Measurements from ENCODE around the gene TEX12. TPM values are rescaled to one million over a fixed set of nuclear protein-coding genes. Genes with fewer than 3 reads are reported as not detected.
"Not testable (repeated sequence)": the region's sequence is repeated elsewhere in the genome, so short reads cannot be mapped to it uniquely, and the experiment has no call there.

TEX12 gene
- total and polyA plus RNA-seq, 5 donors from 2014 or later = 0.44 to 0.67 TPM; not detected in 3

- not testable (repeated sequence) for H3K4me1 ChIP-seq (ENCODE audit: control insufficient read depth, insufficient read depth, low read length, poor library complexity, severe bottlenecking); H3K4me3 Mint-ChIP-seq; H3K9me3 ChIP-seq (ENCODE audit: control insufficient read depth in 2 of 2, low read length in 2 of 2); DNase-seq; H3K36me3 Mint-ChIP-seq; H3K4me1 Mint-ChIP-seq; H3K36me3 ChIP-seq (ENCODE audit: control insufficient read depth, insufficient read depth, low read length); ATAC-seq (ENCODE audit: low read depth in 2 of 2); H3K27ac ChIP-seq (ENCODE audit: insufficient read depth, low read length, poor library complexity, severe bottlenecking); H3K4me3 ChIP-seq (ENCODE audit: low read depth, low read length); H3K9me3 Mint-ChIP-seq; H3K27ac Mint-ChIP-seq; H3K27me3 ChIP-seq (ENCODE audit: control insufficient read depth, insufficient read depth, low read length)
- H3K27me3 Mint-ChIP-seq = peaks cover 24% of the 10 kb centered on the region
Observed at GRCh38 chr11:112199101-112199500, 31.9 kb downstream of the TEX12 start.

- no peaks in the 10 kb centered on the region for H3K4me1 Mint-ChIP-seq
- peaks cover 8% of the 10 kb centered on the region for H3K36me3 Mint-ChIP-seq
- peaks cover 0 to 9% (median 0%) of the 10 kb centered on the region in 7 donors for H3K9me3 Mint-ChIP-seq
- peaks cover 24% of the 10 kb centered on the region for H3K27me3 Mint-ChIP-seq
- no peak overlapping the region for H3K27ac ChIP-seq (ENCODE audit: insufficient read depth, low read length, poor library complexity, severe bottlenecking)
- no peak overlapping the region for H3K4me3 Mint-ChIP-seq
- H3K4me3 ChIP-seq (ENCODE audit: low read depth, low read length) = no peak overlapping the region
- H3K4me1 ChIP-seq (ENCODE audit: control insufficient read depth, insufficient read depth, low read length, poor library complexity, severe bottlenecking) = no peaks in the 10 kb centered on the region
- peaks cover 5% of the 10 kb centered on the region for H3K27me3 ChIP-seq (ENCODE audit: control insufficient read depth, insufficient read depth, low read length)
- ATAC-seq (ENCODE audit: low read depth in 2 of 2) (no peak), DNase-seq (no peak)
- no peaks in the 10 kb centered on the region for H3K36me3 ChIP-seq (ENCODE audit: control insufficient read depth, insufficient read depth, low read length)
- H3K9me3 ChIP-seq (ENCODE audit: control insufficient read depth in 2 of 2, low read length in 2 of 2) = no peaks in the 10 kb centered on the region
- no peak overlapping the region for H3K27ac Mint-ChIP-seq
Observed at GRCh38 chr11:112200252-112200651, 33.1 kb downstream of the TEX12 start.

GRCh38 chr11:112206071-112206470, 38.9 kb downstream of the TEX12 start:
- Mint-ChIP-seq H3K36me3 (peaks cover 5% of the 10 kb centered on the region), H3K27me3 (peaks cover 25% of the 10 kb centered on the region)
- no peaks in the 10 kb centered on the region for H3K9me3 ChIP-seq (ENCODE audit: control insufficient read depth in 2 of 2, low read length in 2 of 2)

DNA sequence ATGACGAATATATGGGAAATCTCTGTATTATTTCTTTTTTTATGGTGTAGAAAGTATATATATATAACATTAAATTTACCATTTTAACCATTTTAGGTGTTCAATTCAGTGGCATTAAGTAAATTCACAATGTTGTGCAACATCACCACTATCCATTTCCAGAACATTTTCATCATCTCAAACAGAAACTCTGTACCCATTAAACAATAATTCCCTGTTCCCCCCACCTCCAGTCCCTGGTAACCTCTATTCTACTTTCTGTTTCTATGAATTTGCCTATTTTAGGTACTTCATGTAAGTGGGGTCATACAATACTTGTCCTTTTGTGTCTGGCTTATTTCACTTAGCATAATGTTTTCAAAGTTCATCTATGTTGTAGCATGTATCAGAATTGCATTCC, 43.7 kb downstream of the TEX12 start:
- no peak overlapping the region for H3K4me3 Mint-ChIP-seq
- Histone ChIP-seq H3K9me3 (ENCODE audit: control insufficient read depth in 2 of 2, low read length in 2 of 2) (no peaks in the 10 kb centered on the region), H3K4me3 (ENCODE audit: low read depth, low read length) (no peak overlapping the region)

More at GRCh38 chr11:112206071-112206470, 38.9 kb downstream of the TEX12 start:
- Mint-ChIP-seq H3K27ac (no peak overlapping the region), H3K4me3 (no peak overlapping the region), H3K9me3 (peaks cover 0 to 2% (median 0%) of the 10 kb centered on the region in 7 donors), H3K4me1 (peaks cover 0 to 1% (median 0%) of the 10 kb centered on the region in 4 donors)
- DNase-seq = no peak
- ATAC-seq (ENCODE audit: low read depth in 2 of 2) = no peak
- peaks cover 6% of the 10 kb centered on the region for H3K27me3 ChIP-seq (ENCODE audit: control insufficient read depth, insufficient read depth, low read length)
- no peak overlapping the region for H3K27ac ChIP-seq (ENCODE audit: insufficient read depth, low read length, poor library complexity, severe bottlenecking)
- H3K36me3 ChIP-seq (ENCODE audit: control insufficient read depth, insufficient read depth, low read length) = no peaks in the 10 kb centered on the region
- no peak overlapping the region for H3K4me3 ChIP-seq (ENCODE audit: low read depth, low read length)
- H3K4me1 ChIP-seq (ENCODE audit: control insufficient read depth, insufficient read depth, low read length, poor library complexity, severe bottlenecking) = no peaks in the 10 kb centered on the region

GRCh38 chr11:112211536-112211935, 44.4 kb downstream of the TEX12 start:
- DNase-seq = no peak
- peaks cover 30% of the 10 kb centered on the region for H3K27me3 Mint-ChIP-seq
- Histone ChIP-seq H3K27ac (ENCODE audit: insufficient read depth, low read length, poor library complexity, severe bottlenecking) (no peak overlapping the region), H3K4me3 (ENCODE audit: low read depth, low read length) (no peak overlapping the region), H3K9me3 (ENCODE audit: control insufficient read depth in 2 of 2, low read length in 2 of 2) (no peaks in the 10 kb centered on the region), H3K36me3 (ENCODE audit: control insufficient read depth, insufficient read depth, low read length) (no peaks in the 10 kb centered on the region), H3K27me3 (ENCODE audit: control insufficient read depth, insufficient read depth, low read length) (peaks cover 11% of the 10 kb centered on the region), H3K4me1 (ENCODE audit: control insufficient read depth, insufficient read depth, low read length, poor library complexity, severe bottlenecking) (peaks cover 9% of the 10 kb centered on the region)
- H3K36me3 Mint-ChIP-seq = no peaks in the 10 kb centered on the region
- H3K9me3 Mint-ChIP-seq = no peaks in the 10 kb centered on the region
- H3K4me1 Mint-ChIP-seq = peaks cover 0 to 10% (median 3%) of the 10 kb centered on the region in 4 donors
- peak overlapping the region in 1 of 3 donors; percentile 18 for H3K27ac Mint-ChIP-seq
- no peak overlapping the region for H3K4me3 Mint-ChIP-seq
- ATAC-seq (ENCODE audit: low read depth in 2 of 2) = no peak

More for the DNA sequence above, 43.7 kb downstream of the TEX12 start:
- ATAC-seq (ENCODE audit: low read depth in 2 of 2) (no peak), DNase-seq (no peak)
- Mint-ChIP-seq H3K36me3 (no peaks in the 10 kb centered on the region), H3K9me3 (no peaks in the 10 kb centered on the region), H3K27ac (no peak overlapping the region), H3K27me3 (peaks cover 28% of the 10 kb centered on the region), H3K4me1 (peaks cover 0 to 10% (median 3%) of the 10 kb centered on the region in 4 donors)
- no peak overlapping the region for H3K27ac ChIP-seq (ENCODE audit: insufficient read depth, low read length, poor library complexity, severe bottlenecking)
- H3K36me3 ChIP-seq (ENCODE audit: control insufficient read depth, insufficient read depth, low read length) = no peaks in the 10 kb centered on the region
- H3K4me1 ChIP-seq (ENCODE audit: control insufficient read depth, insufficient read depth, low read length, poor library complexity, severe bottlenecking) = peaks cover 9% of the 10 kb centered on the region
- H3K27me3 ChIP-seq (ENCODE audit: control insufficient read depth, insufficient read depth, low read length) = peaks cover 11% of the 10 kb centered on the region

GRCh38 chr11:112212290-112212689, 45.1 kb downstream of the TEX12 start:
- H3K4me1 ChIP-seq (ENCODE audit: control insufficient read depth, insufficient read depth, low read length, poor library complexity, severe bottlenecking) = peaks cover 9% of the 10 kb centered on the region
- peaks cover 11% of the 10 kb centered on the region for H3K27me3 ChIP-seq (ENCODE audit: control insufficient read depth, insufficient read depth, low read length)
- ATAC-seq (ENCODE audit: low read depth in 2 of 2) = no peak
- no peak overlapping the region for H3K27ac ChIP-seq (ENCODE audit: insufficient read depth, low read length, poor library complexity, severe bottlenecking)
- H3K27me3 Mint-ChIP-seq = peaks cover 26% of the 10 kb centered on the region
- no peak overlapping the region for H3K27ac Mint-ChIP-seq
- no peak overlapping the region for H3K4me3 ChIP-seq (ENCODE audit: low read depth, low read length)
- H3K4me3 Mint-ChIP-seq = no peak overlapping the region
- no peaks in the 10 kb centered on the region for H3K9me3 ChIP-seq (ENCODE audit: control insufficient read depth in 2 of 2, low read length in 2 of 2)
- DNase-seq = no peak
- H3K9me3 Mint-ChIP-seq = no peaks in the 10 kb centered on the region
- H3K4me1 Mint-ChIP-seq = peaks cover 0 to 10% (median 3%) of the 10 kb centered on the region in 4 donors
- no peaks in the 10 kb centered on the region for H3K36me3 ChIP-seq (ENCODE audit: control insufficient read depth, insufficient read depth, low read length)
- H3K36me3 Mint-ChIP-seq = no peaks in the 10 kb centered on the region

DNA sequence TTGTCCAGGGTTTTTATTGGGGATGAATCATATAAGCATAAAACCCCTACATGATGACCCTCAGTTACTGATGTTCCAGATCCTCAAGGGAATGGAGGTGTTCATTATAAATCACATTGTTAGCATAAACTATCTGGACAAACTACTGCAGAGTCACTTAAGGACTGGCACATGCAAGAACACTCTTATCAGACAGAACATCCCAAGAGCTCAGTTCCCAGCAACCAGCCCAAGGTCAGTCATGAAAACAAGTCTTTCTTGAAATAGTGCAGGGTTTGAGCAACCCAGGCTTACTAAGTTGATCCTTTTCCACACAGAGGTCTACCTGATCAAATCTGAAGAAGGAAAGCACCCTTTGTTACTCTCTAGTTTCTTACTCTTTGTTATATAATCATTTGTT, 45.5 kb downstream of the TEX12 start:
- Mint-ChIP-seq H3K4me3 (no peak overlapping the region), H3K27me3 (peaks cover 26% of the 10 kb centered on the region), H3K4me1 (peaks cover 0 to 10% (median 3%) of the 10 kb centered on the region in 4 donors), H3K36me3 (no peaks in the 10 kb centered on the region), H3K9me3 (no peaks in the 10 kb centered on the region), H3K27ac (no peak overlapping the region)
- ATAC-seq (ENCODE audit: low read depth in 2 of 2) (no peak), DNase-seq (no peak)
- Histone ChIP-seq H3K27ac (ENCODE audit: insufficient read depth, low read length, poor library complexity, severe bottlenecking) (no peak overlapping the region), H3K4me1 (ENCODE audit: control insufficient read depth, insufficient read depth, low read length, poor library complexity, severe bottlenecking) (peaks cover 9% of the 10 kb centered on the region), H3K9me3 (ENCODE audit: control insufficient read depth in 2 of 2, low read length in 2 of 2) (no peaks in the 10 kb centered on the region), H3K36me3 (ENCODE audit: control insufficient read depth, insufficient read depth, low read length) (no peaks in the 10 kb centered on the region), H3K4me3 (ENCODE audit: low read depth, low read length) (no peak overlapping the region), H3K27me3 (ENCODE audit: control insufficient read depth, insufficient read depth, low read length) (peaks cover 11% of the 10 kb centered on the region)

DNA sequence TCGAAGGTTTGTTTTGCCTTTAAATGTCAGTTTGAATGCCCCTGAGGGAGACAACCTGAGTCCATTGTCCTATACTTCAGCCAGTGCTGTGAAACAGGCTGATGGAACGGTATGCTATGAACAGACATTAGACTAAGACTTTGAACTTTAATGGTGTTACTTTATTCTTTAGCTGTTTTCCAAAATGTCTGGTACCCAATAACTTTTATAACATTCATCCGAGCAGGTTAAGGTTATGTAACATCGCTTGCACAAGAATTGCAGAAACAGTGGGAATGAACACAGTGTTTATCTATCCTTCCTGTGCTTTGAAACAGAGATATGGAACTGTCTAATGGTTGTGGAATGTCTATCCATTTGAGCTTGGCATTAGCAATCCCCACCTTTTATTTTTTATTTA, 46.6 kb downstream of the TEX12 start:
- ATAC-seq (ENCODE audit: low read depth in 2 of 2) = no peak
- peaks cover 8% of the 10 kb centered on the region for H3K27me3 ChIP-seq (ENCODE audit: control insufficient read depth, insufficient read depth, low read length)
- H3K4me1 Mint-ChIP-seq = peaks cover 0 to 10% (median 3%) of the 10 kb centered on the region in 4 donors
- DNase-seq = no peak
- no peaks in the 10 kb centered on the region for H3K9me3 ChIP-seq (ENCODE audit: control insufficient read depth in 2 of 2, low read length in 2 of 2)
- no peaks in the 10 kb centered on the region for H3K36me3 Mint-ChIP-seq
- H3K9me3 Mint-ChIP-seq = no peaks in the 10 kb centered on the region
- H3K27ac Mint-ChIP-seq = no peak overlapping the region
- H3K27me3 Mint-ChIP-seq = peaks cover 26% of the 10 kb centered on the region
- peaks cover 9% of the 10 kb centered on the region for H3K4me1 ChIP-seq (ENCODE audit: control insufficient read depth, insufficient read depth, low read length, poor library complexity, severe bottlenecking)
- no peaks in the 10 kb centered on the region for H3K36me3 ChIP-seq (ENCODE audit: control insufficient read depth, insufficient read depth, low read length)
- no peak overlapping the region for H3K4me3 Mint-ChIP-seq
- no peak overlapping the region for H3K27ac ChIP-seq (ENCODE audit: insufficient read depth, low read length, poor library complexity, severe bottlenecking)
- H3K4me3 ChIP-seq (ENCODE audit: low read depth, low read length) = no peak overlapping the region

Measured in CD4-positive, CD25-positive, alpha-beta regulatory T cell (primary cell).